ENCODE measurements around the gene CCDC112. TPM values are rescaled to one million over a fixed set of nuclear protein-coding genes. Genes with fewer than 3 reads are reported as not detected.

Gene CCDC112
- total and polyA plus RNA-seq, 2 of the 4 experiments (the other 2 are of a cell fraction), result 2.0 to 2.3 TPM

- Histone ChIP-seq H2BK15ac (ENCODE audit: low read depth, low read length) (no peak overlapping the region), H2AK9ac (replicated peaks; ENCODE audit: low read depth, low read length, poor library complexity) (no peak overlapping the region), H3K9me1 (ENCODE audit: insufficient read depth, low read length) (no peaks in the 10 kb centered on the region), H2AK5ac (ENCODE audit: low read depth, low read length) (no peak overlapping the region), H4K91ac (ENCODE audit: insufficient read depth, low read depth, low read length) (no peak overlapping the region), H4K8ac (ENCODE audit: low read depth in 2 of 2, low read length in 2 of 2) (no peak overlapping the region), H3K27ac (ENCODE audit: insufficient read depth, low read length) (no peak overlapping the region), H2BK5ac (ENCODE audit: low read depth, low read length, poor library complexity, severe bottlenecking) (no peak overlapping the region), H3K27me3 (ENCODE audit: control insufficient read depth, insufficient read depth, low read length) (no peaks in the 10 kb centered on the region), H3K4me1 (ENCODE audit: control insufficient read depth, insufficient read depth, low read length) (no peaks in the 10 kb centered on the region), H2BK120ac (ENCODE audit: low read depth, low read length) (no peak overlapping the region), H4K20me1 (ENCODE audit: insufficient read depth, low read length) (no peaks in the 10 kb centered on the region), H4K5ac (ENCODE audit: low read depth, low read length) (no peak overlapping the region), H2BK20ac (ENCODE audit: low read depth, low read length) (no peak overlapping the region), H3K56ac (ENCODE audit: extremely low read depth, insufficient read depth, low read length) (no peak overlapping the region), H3K4me2 (ENCODE audit: low read depth, low read length) (no peak overlapping the region), H3K9ac (ENCODE audit: low read depth, low read length) (no peak overlapping the region), H3K4ac (ENCODE audit: low read depth, low read length) (no peak overlapping the region), H3K14ac (replicated peaks; ENCODE audit: low read depth, low read length) (no peak overlapping the region), H2AFZ (replicated peaks; ENCODE audit: low read length, poor library complexity) (no peak overlapping the region), H3K79me1 (ENCODE audit: low read depth in 1 of 2, low read length in 2 of 2) (peaks cover 2 to 11% of the 10 kb centered on the region in 2 experiments; a peak in 3 of 4 replicates), H3K9me3 (ENCODE audit: control insufficient read depth, insufficient read depth, low read length) (no peaks in the 10 kb centered on the region), H3K23ac (ENCODE audit: low read depth, low read length) (no peak overlapping the region), H3K18ac (ENCODE audit: low read depth, low read length) (no peak overlapping the region), H3K36me3 (ENCODE audit: control insufficient read depth, insufficient read depth, low read length) (no peaks in the 10 kb centered on the region), H3K4me3 (ENCODE audit: insufficient read depth, low read depth, low read length) (no peak overlapping the region)
- BruUV-seq (replicated peaks), result no TSS peak
- POLR2A ChIA-PET (ENCODE audit: unreplicated experiment), result no interaction called here
- CTCF ChIA-PET, result no interaction called here
- WGBS, 2 experiments (ENCODE audit: extremely low coverage in 2 of 2, insufficient read length in 1 of 2), result no CpG with 5 or more reads among the region's 1 CpG
- ATAC-seq (ENCODE audit: low read depth) (no peak), DNase-seq (no peak)
- TF ChIP-seq POLR2A (IDR thresholded peaks at IDR 0.05; ENCODE audit: low read depth, low read length), result no peak
- no peak for TF ChIP-seq MAZ (IDR thresholded peaks at IDR 0.05; ENCODE audit: borderline replicate concordance, low read depth, low read length)
- TF ChIP-seq RFX5 (IDR thresholded peaks at IDR 0.05; ENCODE audit: low read depth, low read length), result no peak
- TF ChIP-seq CEBPB (IDR thresholded peaks at IDR 0.05; ENCODE audit: low read depth, low read length), result no peak
- TF ChIP-seq SMC3 (IDR thresholded peaks at IDR 0.05; ENCODE audit: low read depth, low read length), result no peak
- TF ChIP-seq BHLHE40 (IDR thresholded peaks at IDR 0.05; ENCODE audit: low read depth, low read length), result no peak
- no peak for TF ChIP-seq RCOR1 (IDR thresholded peaks at IDR 0.05; ENCODE audit: insufficient replicate concordance, low read length)
- TF ChIP-seq USF2 (IDR thresholded peaks at IDR 0.05; ENCODE audit: low read depth, low read length), result no peak
- no peak for TF ChIP-seq MAFK (IDR thresholded peaks at IDR 0.05; ENCODE audit: low read depth, low read length)
- no peak for TF ChIP-seq RAD21 (IDR thresholded peaks at IDR 0.05; ENCODE audit: low read length)
- no peak for TF ChIP-seq NFE2L2 (IDR thresholded peaks at IDR 0.05; ENCODE audit: low read depth, low read length)
- no peak for TF ChIP-seq MXI1 (IDR thresholded peaks at IDR 0.05; ENCODE audit: borderline replicate concordance, low read depth, low read length)
- TF ChIP-seq, protein P1, sequence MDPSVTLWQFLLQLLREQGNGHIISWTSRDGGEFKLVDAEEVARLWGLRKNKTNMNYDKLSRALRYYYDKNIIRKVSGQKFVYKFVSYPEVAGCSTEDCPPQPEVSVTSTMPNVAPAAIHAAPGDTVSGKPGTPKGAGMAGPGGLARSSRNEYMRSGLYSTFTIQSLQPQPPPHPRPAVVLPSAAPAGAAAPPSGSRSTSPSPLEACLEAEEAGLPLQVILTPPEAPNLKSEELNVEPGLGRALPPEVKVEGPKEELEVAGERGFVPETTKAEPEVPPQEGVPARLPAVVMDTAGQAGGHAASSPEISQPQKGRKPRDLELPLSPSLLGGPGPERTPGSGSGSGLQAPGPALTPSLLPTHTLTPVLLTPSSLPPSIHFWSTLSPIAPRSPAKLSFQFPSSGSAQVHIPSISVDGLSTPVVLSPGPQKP (IDR thresholded peaks at IDR 0.05; ENCODE audit: borderline replicate concordance, low read depth, low read length), result no peak
- TF ChIP-seq CHD1 (IDR thresholded peaks at IDR 0.05; ENCODE audit: low read depth, low read length), result no peak
- no peak for TF ChIP-seq CTCF (conservative IDR thresholded peaks at IDR 0.05; ENCODE audit: low read depth, low read length)
- TF ChIP-seq FOS (IDR thresholded peaks at IDR 0.05; ENCODE audit: low read depth, low read length), result no peak
- intact Hi-C loops (cut with micrococcal nuclease), result no loop called here
- in situ Hi-C loops (cut with MboI; ENCODE audit: low sequenced_read_pairs), result loop anchor here (25.0 kb wide), 1 partner anchor 555 kb away; the partner anchor contains the start of genes AP3S1 and ATG12
- dilution Hi-C loops (cut with HindIII; ENCODE audit: low sequenced_read_pairs, unreplicated experiment), result no loop called here
These were observed 14.3 kb downstream of the CCDC112 start for GRCh38 chr5:115282131-115282530.

Measured in IMR-90 (cell line).